Loucy (cell line): ENCODE results near the gene CYS1.

Source experiments
- H2AFZ ChIP-seq: fragments of 200-600 bp; sonication (generic); 2 replicates; pipeline ENCODE4 v1.6.0; 2016; ENCODE audit warnings: antibody characterized with exemption, mild to moderate bottlenecking, low read length, moderate library complexity
- H3F3A ChIP-seq: fragments of 200-600 bp; 2 replicates; pipeline ENCODE4 v1.6.0; 2016; ENCODE audit warnings: antibody characterized with exemption, low read depth, mild to moderate bottlenecking
- H3K27me3 ChIP-seq: fragments of 200-600 bp; sonication (generic); 2 replicates; pipeline ENCODE4 v1.6.1; 2014; ENCODE audit warnings: low read length, mild to moderate bottlenecking; ENCODE audit not compliant: insufficient read depth, poor library complexity, severe bottlenecking
- H3K36me3 ChIP-seq: fragments of 200-600 bp; sonication (generic); 2 replicates; pipeline ENCODE4 v1.6.1; 2016; ENCODE audit warnings: low read length; ENCODE audit not compliant: insufficient read depth
- H3K4me1 ChIP-seq: fragments of 200-600 bp; sonication (generic); 2 replicates; pipeline ENCODE4 v1.5.1; 2014; ENCODE audit warnings: low read length, mild to moderate bottlenecking; ENCODE audit not compliant: insufficient read depth, poor library complexity, severe bottlenecking
- H3K4me2 ChIP-seq: fragments of 200-600 bp; sonication (generic); 2 replicates; pipeline ENCODE4 v1.6.0; 2014; ENCODE audit warnings: antibody characterized with exemption, low read length, low read depth, mild to moderate bottlenecking; ENCODE audit not compliant: poor library complexity, severe bottlenecking
- H3K4me3 ChIP-seq: fragments of 200-600 bp; sonication (generic); 2 replicates; pipeline ENCODE4 v1.5.1; 2014; ENCODE audit warnings: low read length, mild to moderate bottlenecking, mixed read lengths; ENCODE audit not compliant: poor library complexity, severe bottlenecking
- H3K79me2 ChIP-seq: fragments of 200-600 bp; sonication (generic); 2 replicates; pipeline ENCODE4 v1.6.1; 2014; ENCODE audit warnings: low read length; ENCODE audit not compliant: insufficient read depth
- H3K9ac ChIP-seq: fragments of 200-600 bp; sonication (generic); 2 replicates; pipeline ENCODE4 v1.6.0; 2014; ENCODE audit warnings: mild to moderate bottlenecking, low read depth, low read length, moderate library complexity; ENCODE audit not compliant: poor library complexity, severe bottlenecking
- H3K9me2 ChIP-seq: fragments of 200-600 bp; sonication (generic); replicated peaks from 2 replicates; pipeline ENCODE4 v1.6.1; 2016; ENCODE audit warnings: low read depth, low read length, mixed read lengths
- H3K9me3 ChIP-seq: fragments of 200-600 bp; sonication (generic); 2 replicates; pipeline ENCODE4 v1.6.1; 2014; ENCODE audit warnings: mild to moderate bottlenecking, antibody characterized with exemption, low read length, low read depth; ENCODE audit not compliant: insufficient read depth
- H4K20me1 ChIP-seq: fragments of 200-600 bp; sonication (generic); 2 replicates; pipeline ENCODE4 v1.6.0; 2014; ENCODE audit warnings: antibody characterized with exemption, low read length, mild to moderate bottlenecking; ENCODE audit not compliant: insufficient read depth, poor library complexity, severe bottlenecking
- EZH2phosphoT487 ChIP-seq: fragments of 200-600 bp; IDR thresholded peaks from 2 replicates; pipeline ENCODE4 v1.6.1; 2018; ENCODE audit warnings: antibody characterized with exemption, mild to moderate bottlenecking, moderate library complexity, borderline replicate concordance
- TF ChIP-seq, protein P1 (sequence below): fragments of 200-600 bp; sonication (generic); conservative IDR thresholded peaks from 2 replicates; pipeline ENCODE4 v1.5.1; 2014; ENCODE audit warnings: mild to moderate bottlenecking, antibody characterized with exemption, low read length

The CYS1 gene

DNA sequence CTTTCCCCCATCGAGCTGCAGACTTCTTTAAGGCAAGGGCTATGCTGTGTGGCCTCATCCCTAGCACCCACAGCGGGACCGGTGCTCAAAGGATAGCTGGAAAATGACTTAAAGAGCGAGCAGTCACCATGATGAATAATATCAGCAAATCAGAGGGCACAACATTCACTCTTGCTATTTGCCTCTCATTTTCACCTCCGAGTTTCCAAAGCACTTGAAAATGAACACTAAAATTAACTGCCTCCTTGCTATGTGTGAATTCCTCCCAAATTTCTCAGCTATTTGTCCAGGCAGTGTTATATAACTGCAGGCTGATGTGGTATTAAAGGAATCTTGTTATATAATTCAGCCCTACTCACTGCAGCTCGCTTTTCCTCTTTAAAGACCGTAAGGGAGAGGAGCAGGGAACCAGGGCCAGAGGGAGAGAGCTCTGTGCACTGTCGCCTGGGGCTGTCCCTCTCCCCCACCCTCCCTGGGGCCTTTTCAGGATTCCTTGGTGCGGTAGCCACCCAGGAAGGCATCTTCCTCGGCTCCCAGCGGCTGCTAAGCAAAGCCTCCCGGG lies 1.4 kb downstream of the CYS1 start:
- peaks cover 15% of the 10 kb centered on the region for H3K4me1 ChIP-seq
- H3K27me3 ChIP-seq: no peaks in the 10 kb centered on the region
- no peak overlapping the region for H3K9ac ChIP-seq
- H3K79me2 ChIP-seq: no peaks in the 10 kb centered on the region
- peaks cover 3% of the 10 kb centered on the region; the same call in 1 of the 2 replicates for H3F3A ChIP-seq
- H4K20me1 ChIP-seq: no peaks in the 10 kb centered on the region
- H3K4me2 ChIP-seq: no peak overlapping the region
- H3K4me3 ChIP-seq: no peak overlapping the region
- no peaks in the 10 kb centered on the region for H3K36me3 ChIP-seq
- no peaks in the 10 kb centered on the region for H3K9me3 ChIP-seq
- H3K9me2 ChIP-seq: no peaks in the 10 kb centered on the region
- TF ChIP-seq EZH2phosphoT487: no peak
- TF ChIP-seq, protein P1, sequence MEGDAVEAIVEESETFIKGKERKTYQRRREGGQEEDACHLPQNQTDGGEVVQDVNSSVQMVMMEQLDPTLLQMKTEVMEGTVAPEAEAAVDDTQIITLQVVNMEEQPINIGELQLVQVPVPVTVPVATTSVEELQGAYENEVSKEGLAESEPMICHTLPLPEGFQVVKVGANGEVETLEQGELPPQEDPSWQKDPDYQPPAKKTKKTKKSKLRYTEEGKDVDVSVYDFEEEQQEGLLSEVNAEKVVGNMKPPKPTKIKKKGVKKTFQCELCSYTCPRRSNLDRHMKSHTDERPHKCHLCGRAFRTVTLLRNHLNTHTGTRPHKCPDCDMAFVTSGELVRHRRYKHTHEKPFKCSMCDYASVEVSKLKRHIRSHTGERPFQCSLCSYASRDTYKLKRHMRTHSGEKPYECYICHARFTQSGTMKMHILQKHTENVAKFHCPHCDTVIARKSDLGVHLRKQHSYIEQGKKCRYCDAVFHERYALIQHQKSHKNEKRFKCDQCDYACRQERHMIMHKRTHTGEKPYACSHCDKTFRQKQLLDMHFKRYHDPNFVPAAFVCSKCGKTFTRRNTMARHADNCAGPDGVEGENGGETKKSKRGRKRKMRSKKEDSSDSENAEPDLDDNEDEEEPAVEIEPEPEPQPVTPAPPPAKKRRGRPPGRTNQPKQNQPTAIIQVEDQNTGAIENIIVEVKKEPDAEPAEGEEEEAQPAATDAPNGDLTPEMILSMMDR: no peak
- no peak overlapping the region for H2AFZ ChIP-seq

DNA sequence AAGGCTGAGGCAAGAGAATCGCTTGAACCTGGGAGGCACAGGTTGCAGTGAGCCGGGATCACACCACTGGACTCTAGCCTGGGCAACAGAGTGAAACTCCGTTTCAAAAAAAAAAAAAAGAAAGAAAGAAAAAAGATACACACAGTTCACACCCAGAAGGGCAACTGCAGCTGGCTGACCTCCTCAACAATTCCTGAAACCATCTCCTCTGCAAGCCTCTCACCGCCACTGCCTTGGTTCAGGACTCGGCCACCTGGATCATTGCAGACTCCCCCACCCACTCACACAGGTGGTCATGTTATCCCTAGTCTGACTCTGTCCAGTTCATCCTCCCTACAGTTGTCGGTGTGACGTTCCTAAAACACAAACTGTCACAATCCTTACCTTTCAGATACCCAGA lies 2.2 kb downstream of the CYS1 start:
- H3F3A ChIP-seq: peaks cover 3% of the 10 kb centered on the region; the same call in 1 of the 2 replicates
- no peaks in the 10 kb centered on the region for H3K79me2 ChIP-seq
- no peaks in the 10 kb centered on the region for H4K20me1 ChIP-seq
- no peak overlapping the region for H3K4me2 ChIP-seq
- no peak overlapping the region for H3K4me3 ChIP-seq
- no peak overlapping the region for H3K9ac ChIP-seq
- no peaks in the 10 kb centered on the region for H3K27me3 ChIP-seq
- no peaks in the 10 kb centered on the region for H3K9me3 ChIP-seq
- no peaks in the 10 kb centered on the region for H3K9me2 ChIP-seq
- no peaks in the 10 kb centered on the region for H3K36me3 ChIP-seq
- peaks cover 15% of the 10 kb centered on the region for H3K4me1 ChIP-seq
- TF ChIP-seq, protein P1: no peak
- no peak for TF ChIP-seq EZH2phosphoT487
- H2AFZ ChIP-seq: no peak overlapping the region

DNA sequence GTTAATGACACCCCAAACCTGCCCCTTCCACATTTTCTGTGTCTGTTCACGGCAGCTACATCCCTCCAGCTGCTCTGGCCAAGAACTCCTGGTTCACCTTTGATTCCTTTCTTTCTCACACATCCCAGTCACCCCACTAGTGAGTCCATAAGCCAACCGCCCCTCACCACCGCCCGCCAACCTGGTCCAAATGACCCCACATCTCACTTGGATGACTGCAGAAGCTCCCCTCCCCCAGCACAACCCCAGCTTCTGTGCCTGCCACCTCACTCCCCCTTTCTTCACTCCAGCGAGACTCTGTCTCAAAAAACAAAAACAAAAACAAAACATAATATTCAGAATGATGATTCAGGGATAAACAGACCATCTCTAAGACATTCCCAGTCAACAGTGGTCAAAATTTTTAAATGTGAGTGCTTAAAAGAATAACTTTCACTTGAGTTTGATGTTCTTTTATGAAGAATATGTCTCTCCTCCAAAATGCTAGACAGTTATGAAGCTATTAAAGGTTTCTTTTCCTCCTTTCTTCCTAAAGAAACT lies 3.2 kb downstream of the CYS1 start:
- H3K4me3 ChIP-seq: no peak overlapping the region
- H3K9me3 ChIP-seq: no peaks in the 10 kb centered on the region
- no peaks in the 10 kb centered on the region for H3K9me2 ChIP-seq
- H4K20me1 ChIP-seq: no peaks in the 10 kb centered on the region
- H3K4me2 ChIP-seq: no peak overlapping the region
- peaks cover 3% of the 10 kb centered on the region; the same call in 1 of the 2 replicates for H3F3A ChIP-seq
- TF ChIP-seq, protein P1: no peak
- no peak for TF ChIP-seq EZH2phosphoT487
- no peaks in the 10 kb centered on the region for H3K36me3 ChIP-seq
- no peaks in the 10 kb centered on the region for H3K27me3 ChIP-seq
- H3K79me2 ChIP-seq: no peaks in the 10 kb centered on the region
- H3K4me1 ChIP-seq: peaks cover 15% of the 10 kb centered on the region
- no peak overlapping the region for H3K9ac ChIP-seq
- H2AFZ ChIP-seq: no peak overlapping the region
